ENCODE results near the gene CC2D2A.

GRCh38 chr4:15493411-15493810 lies 23.7 kb downstream of the CC2D2A start:
- TF ChIP-seq CTCF (conservative IDR thresholded peaks at IDR 0.05; ENCODE audit: low read depth in 2 of 2) (no peak), REST (IDR thresholded peaks at IDR 0.05; ENCODE audit: unreplicated experiment) (no peak), JUNB (IDR thresholded peaks at IDR 0.05; ENCODE audit: unreplicated experiment) (no peak), EZH2phosphoT487 (IDR thresholded peaks at IDR 0.05; ENCODE audit: unreplicated experiment) (no peak), POLR2AphosphoS5 (IDR thresholded peaks at IDR 0.05; ENCODE audit: low read depth) (no peak), EZH2 (IDR thresholded peaks at IDR 0.05; ENCODE audit: low read depth, unreplicated experiment) (no peak), ZNF114 (CRISPR knock-in tag; IDR thresholded peaks at IDR 0.05) (no peak), ZNF331 (CRISPR knock-in tag; IDR thresholded peaks at IDR 0.05; ENCODE audit: low read depth) (no peak), STAT1 (IDR thresholded peaks at IDR 0.05; ENCODE audit: unreplicated experiment) (no peak), ETS1 (IDR thresholded peaks at IDR 0.05) (no peak), CREB1 (CRISPR knock-in tag; IDR thresholded peaks at IDR 0.05; ENCODE audit: low read depth) (no peak), NANOG (IDR thresholded peaks at IDR 0.05; ENCODE audit: borderline replicate concordance) (no peak)
